Urinary bladder (tissue), 4 donors: ENCODE results near the gene MRPL36. TPM values are rescaled to one million over a fixed set of nuclear protein-coding genes. Genes with fewer than 3 reads are reported as not detected.
"Not testable (repeated sequence)": the region's sequence is repeated elsewhere in the genome, so short reads cannot be mapped to it uniquely, and the experiment has no call there.

Source experiments
- DNase-seq: peaks from one replicate; pipeline ENCODE4 v3.0.0-alpha.2; 2015; ENCODE audit errors: extremely low spot score
- H3K27ac ChIP-seq: one replicate; pipeline ENCODE4 v1.5.1; 2013; ENCODE audit warnings: low read depth, mild to moderate bottlenecking, moderate library complexity
- H3K36me3 ChIP-seq: one replicate; pipeline ENCODE4 v1.6.1; 2013; ENCODE audit warnings: mild to moderate bottlenecking, moderate library complexity; ENCODE audit not compliant: insufficient read depth
- H3K4me1 ChIP-seq: one replicate; pipeline ENCODE4 v1.6.1; 2013; ENCODE audit warnings: mild to moderate bottlenecking, moderate library complexity; ENCODE audit not compliant: insufficient read depth
- H3K4me3 ChIP-seq: one replicate; pipeline ENCODE4 v1.5.1; 2013; ENCODE audit warnings: low read depth, low read length
- WGBS: extraction: QIAGEN DNeasy Blood & Tissue Kit; methylation state at CpG from one replicate; pipeline ENCODE4 v1.1.7; 2013; 5-methylcytosine and 5-hydroxymethylcytosine counted together
- polyA plus RNA-seq: library from polyadenylated mRNA; stranded (reverse); fragments of 200-250 nt; gene quantifications from one replicate; pipeline ENCODE4 v1.2.3, GENCODE V29; 2013
- total RNA-seq: library from RNA; depleted of rRNA; stranded (reverse); fragments of >200 nt; gene quantifications from one replicate; pipeline ENCODE4 v1.2.3, GENCODE V29; 2014
- donor health status: healthy with polysubstance abuse.
- donor health status: healthy.

The MRPL36 gene
- total and polyA plus RNA-seq, 2 donors: 19.9 to 68.6 TPM

DNA sequence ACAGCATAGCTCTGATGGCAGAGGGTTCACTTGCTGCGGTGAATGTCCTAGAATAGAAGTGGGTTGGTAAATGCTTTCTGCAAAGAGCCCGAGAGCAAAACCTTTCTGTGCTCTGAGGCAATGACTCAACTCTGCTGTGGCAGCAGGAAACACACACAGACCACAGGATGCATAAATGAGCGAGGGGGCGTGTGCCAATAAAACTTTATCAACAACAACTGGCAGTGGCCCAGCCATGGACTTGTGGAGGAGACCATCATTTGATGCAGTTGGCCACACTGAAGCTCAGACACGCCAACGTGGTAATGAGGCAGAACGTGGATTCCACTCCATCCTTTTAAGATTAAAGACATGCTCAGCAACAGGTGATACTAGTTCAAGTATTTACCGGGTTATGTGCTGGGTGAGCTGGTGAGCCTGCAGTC lies 6.8 kb downstream of the MRPL36 start:
- 70% methylated on average over 8 of the region's 8 CpGs for WGBS
- no peak overlapping the region for H3K27ac ChIP-seq
- H3K4me3 ChIP-seq: no peak overlapping the region
- DNase-seq: no peak
- H3K4me1 ChIP-seq: no peaks in the 10 kb centered on the region
- H3K36me3 ChIP-seq: no peaks in the 10 kb centered on the region

DNA sequence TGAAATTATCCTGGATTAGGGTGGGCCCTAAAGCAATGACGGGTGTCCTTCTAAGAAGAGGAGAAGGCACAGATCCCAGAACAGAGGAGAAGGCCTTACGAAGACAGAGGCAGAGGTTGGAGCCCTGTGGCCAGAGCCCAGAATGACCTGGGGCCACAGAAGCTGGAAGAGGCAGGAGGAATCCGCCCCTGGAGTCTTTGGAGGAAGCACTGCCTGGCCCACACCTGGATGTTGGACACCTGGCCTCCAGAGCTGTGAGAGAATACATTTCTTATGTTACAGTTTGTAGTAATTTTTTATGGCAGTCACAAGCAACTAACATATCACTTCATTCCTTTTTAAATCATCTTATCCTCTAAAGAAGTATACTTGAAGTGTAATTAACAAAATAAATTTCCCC lies 8.5 kb downstream of the MRPL36 start:
- no peak for DNase-seq
- Histone ChIP-seq H3K4me1 (no peaks in the 10 kb centered on the region), H3K27ac (no peak overlapping the region), H3K36me3 (no peaks in the 10 kb centered on the region), H3K4me3 (no peak overlapping the region)
- 87% methylated on average over 3 of the region's 3 CpGs for WGBS

DNA sequence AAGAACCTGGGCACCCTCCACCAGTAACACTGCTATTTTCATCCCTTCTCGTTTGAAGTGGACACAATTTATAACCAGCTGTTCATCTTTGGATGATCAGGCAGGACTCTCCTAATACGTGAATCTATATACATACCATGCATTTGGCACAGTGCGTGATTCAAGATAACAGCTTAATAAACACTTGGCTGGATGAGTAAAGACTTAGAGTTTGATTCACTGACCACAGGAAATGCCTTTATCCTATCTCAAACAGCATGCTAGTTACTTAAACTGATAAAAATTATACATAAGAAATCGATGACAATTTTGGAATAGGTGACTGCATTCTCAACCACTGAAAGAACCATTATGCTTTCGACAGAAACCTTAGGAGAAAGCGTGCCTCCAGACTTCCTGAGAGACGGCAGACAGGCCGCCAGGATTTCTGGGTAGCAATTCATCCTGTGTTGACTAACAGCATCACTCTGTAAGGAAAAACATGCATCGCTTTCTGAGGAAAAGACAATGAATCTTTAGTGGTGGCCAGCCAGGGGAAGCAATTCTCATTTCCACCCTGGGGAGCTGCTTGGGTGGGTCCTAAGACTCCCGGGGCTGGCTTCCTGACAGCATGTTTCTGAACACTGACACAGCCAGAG lies 9.7 kb downstream of the MRPL36 start:
- no peak overlapping the region for H3K27ac ChIP-seq
- no peaks in the 10 kb centered on the region for H3K4me1 ChIP-seq
- WGBS: 15% methylated on average over 10 of the region's 10 CpGs
- H3K4me3 ChIP-seq: no peak overlapping the region
- no peaks in the 10 kb centered on the region for H3K36me3 ChIP-seq
- DNase-seq: no peak

DNA sequence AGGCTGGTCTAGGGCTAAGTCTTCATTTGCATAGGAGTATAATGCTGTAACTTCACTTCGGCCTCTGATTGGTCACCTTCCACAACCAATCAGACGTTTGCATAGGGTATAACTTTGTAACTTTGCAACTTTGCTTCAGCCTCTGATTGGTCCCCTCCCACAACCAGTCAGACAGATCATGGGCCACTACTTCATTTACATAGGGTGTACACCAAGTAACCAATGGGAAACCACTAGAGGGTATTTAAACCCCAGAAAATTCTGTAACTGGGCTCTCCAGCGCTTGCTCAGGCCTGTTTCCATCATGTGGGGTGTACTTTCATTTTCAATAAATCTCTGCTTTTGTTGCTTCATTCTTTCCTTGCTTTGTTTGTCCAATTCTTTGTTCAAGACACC lies 10.2 kb downstream of the MRPL36 start:
- DNase-seq, H3K4me3 ChIP-seq, H3K36me3 ChIP-seq, H3K4me1 ChIP-seq, H3K27ac ChIP-seq: not testable (repeated sequence)
- WGBS: 68% methylated on average over 3 of the region's 3 CpGs

DNA sequence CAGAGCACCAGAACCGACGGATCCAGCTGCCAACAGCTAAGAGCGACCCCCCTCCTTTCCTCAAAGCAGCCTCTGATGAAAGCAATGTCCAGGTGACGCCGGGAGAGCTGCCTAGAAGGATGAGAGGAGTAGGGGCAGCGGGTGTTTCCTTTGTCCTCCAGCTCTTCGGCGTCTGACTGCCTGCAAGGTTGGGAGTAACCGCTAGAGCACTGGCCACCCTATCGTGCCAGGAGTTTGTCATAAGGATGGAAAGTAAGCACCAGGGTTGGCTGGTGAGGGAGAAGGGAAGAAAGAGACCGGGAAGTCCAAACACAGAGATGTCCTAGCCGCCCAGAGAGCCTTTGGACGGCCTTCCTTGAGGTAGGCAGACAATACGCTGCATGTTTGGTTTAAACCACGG lies 10.8 kb downstream of the MRPL36 start:
- DNase-seq: no peak
- Histone ChIP-seq H3K4me1 (no peaks in the 10 kb centered on the region), H3K36me3 (no peaks in the 10 kb centered on the region), H3K4me3 (no peak overlapping the region), H3K27ac (no peak overlapping the region)
- 83% methylated on average over 15 of the region's 15 CpGs for WGBS

DNA sequence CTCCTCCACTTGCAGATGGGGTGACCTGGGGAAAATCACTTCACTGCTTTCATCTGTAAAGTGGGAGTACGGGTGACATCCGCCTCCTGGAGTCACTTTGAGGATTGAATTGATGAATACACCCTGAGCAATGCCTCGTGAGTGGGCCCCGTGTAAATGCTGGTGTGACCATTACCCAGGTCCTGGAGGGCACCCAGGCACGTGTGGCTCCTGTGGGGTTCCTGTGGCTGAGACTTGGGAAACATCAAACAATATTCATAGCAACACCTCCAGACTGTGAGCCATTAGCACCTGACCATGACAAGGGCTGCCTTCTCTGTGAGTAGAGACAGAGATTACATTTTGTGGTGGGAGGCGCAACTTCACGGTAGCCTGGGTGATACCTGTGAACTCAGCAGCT lies 11.4 kb downstream of the MRPL36 start:
- no peak overlapping the region for H3K27ac ChIP-seq
- 89% methylated on average over 7 of the region's 7 CpGs for WGBS
- no peak overlapping the region for H3K4me3 ChIP-seq
- H3K36me3 ChIP-seq: no peaks in the 10 kb centered on the region
- H3K4me1 ChIP-seq: no peaks in the 10 kb centered on the region
- no peak for DNase-seq

DNA sequence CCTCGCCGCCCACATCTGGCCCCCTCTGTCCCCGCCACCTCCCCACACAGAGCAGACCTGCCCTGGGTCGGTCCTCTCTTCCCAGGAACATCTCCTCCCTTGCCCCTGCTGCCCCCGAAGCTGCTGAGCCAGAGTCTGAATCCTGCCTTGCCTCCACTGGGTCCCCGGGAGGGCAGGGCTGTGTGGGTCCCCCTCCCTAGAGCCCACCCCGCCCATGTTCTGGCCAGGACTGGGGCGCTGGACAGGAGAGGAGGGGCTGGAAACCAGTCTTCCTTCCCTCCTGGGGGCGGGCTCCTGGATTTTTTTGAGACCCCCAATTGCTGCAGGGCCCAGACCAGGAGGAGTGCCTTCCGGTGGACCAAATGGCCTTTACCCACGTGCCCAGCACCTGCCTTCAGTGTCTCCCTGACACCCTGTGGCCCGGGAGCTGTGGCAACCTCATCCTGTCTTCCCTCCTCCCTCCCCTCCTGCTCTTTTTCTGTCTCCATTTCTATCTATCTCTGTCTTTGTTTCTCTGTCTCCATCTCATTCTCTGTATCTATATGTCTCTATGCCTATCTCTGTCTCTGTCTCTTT lies 12.1 kb downstream of the MRPL36 start:
- DNase-seq: no peak
- WGBS: 85% methylated on average over 12 of the region's 12 CpGs

DNA sequence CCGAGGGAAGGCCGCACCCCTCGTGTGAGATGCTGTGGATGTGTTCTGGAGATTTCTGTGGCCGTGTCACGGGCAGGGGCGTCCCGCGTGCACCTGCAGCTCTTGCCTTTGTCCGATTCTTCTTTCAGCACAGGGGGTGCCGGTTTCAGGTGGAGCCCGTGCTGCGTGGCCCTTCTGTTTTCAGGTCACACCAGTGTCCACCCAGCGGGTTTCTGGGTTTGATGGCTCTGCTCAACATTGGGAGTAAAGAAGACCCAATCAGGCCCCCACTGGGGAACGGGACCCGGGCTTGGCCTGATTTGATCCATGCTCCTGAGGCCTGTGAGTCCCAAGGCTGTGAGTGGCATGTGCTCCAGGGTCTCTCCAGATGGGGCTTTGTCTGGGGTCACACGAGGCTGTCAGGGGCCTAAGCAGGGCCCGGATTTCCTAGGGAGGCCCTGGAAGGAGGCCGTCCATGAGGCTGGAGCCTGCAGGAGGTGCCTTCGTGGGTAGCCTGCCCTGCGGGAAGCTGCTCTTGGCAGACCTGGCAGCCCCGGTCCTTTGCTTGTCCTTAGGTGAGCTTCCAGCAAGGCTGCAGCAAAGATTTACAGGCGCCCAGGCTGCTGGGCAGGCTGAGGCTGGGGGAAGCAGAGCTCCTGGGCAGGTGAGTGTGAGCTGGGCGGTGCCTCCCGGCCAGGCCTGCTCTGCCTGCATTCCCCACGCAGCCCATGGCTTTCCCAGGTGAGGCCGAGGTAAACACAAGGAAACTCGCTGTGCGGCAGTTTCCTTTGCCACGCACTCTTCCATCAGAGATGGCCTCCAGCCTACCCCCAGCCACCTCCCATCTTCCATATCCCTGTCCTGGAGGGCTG lies 12.8 kb downstream of the MRPL36 start:
- DNase-seq: no peak
- Histone ChIP-seq H3K4me3 (no peak overlapping the region), H3K36me3 (no peaks in the 10 kb centered on the region), H3K4me1 (no peaks in the 10 kb centered on the region), H3K27ac (no peak overlapping the region)
- WGBS: 89% methylated on average over 29 of the region's 29 CpGs

More for the DNA sequence above, 12.1 kb downstream of the MRPL36 start:
- H3K4me3 ChIP-seq: no peak overlapping the region
- no peaks in the 10 kb centered on the region for H3K36me3 ChIP-seq
- no peaks in the 10 kb centered on the region for H3K4me1 ChIP-seq
- H3K27ac ChIP-seq: no peak overlapping the region

DNA sequence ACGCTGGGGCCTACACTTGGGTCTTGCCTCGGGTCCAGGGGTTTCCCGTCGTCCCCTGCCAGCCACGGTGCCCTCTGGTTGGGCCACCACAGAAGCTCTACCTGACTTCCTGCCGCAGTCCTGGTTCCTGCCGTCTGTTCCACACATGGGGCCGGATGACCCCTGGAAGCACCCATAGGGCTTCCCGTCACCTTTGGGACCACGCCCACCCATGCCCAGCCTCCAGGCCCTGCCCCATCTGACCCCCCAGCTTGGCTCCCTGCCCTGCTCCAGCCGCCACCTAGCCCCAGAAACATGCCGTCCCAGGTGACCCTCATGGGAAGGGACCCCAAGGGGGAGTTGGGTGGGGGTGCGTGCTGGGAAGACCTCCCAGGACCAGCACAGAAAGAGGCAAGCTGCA lies 13.7 kb downstream of the MRPL36 start:
- Histone ChIP-seq H3K4me3 (no peak overlapping the region), H3K4me1 (no peaks in the 10 kb centered on the region), H3K36me3 (no peaks in the 10 kb centered on the region), H3K27ac (no peak overlapping the region)
- WGBS: 91% methylated on average over 13 of the region's 13 CpGs
- DNase-seq: no peak

DNA sequence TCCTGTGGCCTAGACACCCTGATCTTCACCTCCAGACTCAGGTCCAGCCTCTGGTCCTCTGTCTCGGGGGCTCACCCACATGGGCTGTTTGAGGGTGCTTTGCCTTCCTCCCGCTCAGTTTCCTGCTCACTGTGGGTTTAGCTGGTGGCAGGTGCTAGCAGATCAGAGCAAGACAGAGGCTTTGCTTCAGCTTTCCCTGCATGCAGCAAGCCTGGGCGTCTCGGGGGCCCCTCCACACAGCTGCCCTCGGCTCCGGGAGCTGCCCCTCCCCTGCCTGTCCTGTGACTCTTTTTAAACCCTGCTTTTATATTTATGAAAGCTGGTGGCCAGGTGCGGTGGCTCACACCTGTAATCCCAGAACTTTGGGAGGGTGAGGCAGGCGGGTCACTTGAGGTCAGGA lies 14.6 kb downstream of the MRPL36 start:
- 73% methylated on average over 8 of the region's 8 CpGs for WGBS
- H3K4me1 ChIP-seq: no peaks in the 10 kb centered on the region
- no peak overlapping the region for H3K27ac ChIP-seq
- DNase-seq: no peak
- H3K36me3 ChIP-seq: no peaks in the 10 kb centered on the region
- no peak overlapping the region for H3K4me3 ChIP-seq

DNA sequence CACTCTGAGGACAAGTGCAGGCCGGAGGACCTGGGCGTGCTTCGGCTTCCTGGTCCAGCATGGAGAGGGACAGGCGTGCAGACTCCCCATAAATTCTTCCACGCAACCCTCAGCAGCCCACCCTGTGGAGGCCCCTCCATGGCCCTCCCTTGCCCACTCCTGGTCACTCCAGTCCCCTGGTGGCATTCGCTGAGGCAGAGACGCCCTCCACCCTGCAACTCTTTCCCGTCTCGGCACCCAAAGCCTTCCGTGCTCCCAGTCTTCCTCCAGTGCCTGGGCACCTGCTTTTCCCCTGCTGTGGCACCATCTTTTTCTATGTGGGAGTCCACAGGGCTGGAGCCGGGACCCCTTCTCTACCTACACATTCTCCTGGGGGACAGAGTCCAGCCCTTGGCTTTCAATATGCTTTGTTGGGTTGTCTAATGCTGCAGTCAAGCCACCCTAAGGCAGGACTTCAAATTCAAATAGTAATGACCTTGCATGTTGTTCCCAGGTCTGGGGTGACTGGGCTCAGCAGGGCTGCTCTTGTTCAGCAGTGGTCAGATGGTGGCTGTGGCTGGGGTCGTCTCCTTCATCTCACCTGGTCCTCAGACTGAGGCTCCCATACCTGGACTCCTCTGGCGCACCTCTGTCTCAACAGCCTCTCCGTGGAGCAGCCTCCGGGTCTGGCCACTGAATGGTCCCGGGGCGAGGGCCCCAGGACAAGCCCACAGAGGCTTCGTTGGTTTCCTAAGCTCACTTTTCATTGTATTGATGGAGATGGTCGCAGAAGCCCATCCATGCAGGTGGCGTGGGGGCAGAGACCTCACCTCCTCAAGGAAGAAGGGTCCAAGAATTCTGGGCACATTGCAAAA lies 15.2 kb downstream of the MRPL36 start:
- WGBS: 85% methylated on average over 20 of the region's 20 CpGs
- Histone ChIP-seq H3K27ac (no peak overlapping the region), H3K36me3 (no peaks in the 10 kb centered on the region), H3K4me1 (no peaks in the 10 kb centered on the region), H3K4me3 (no peak overlapping the region)
- DNase-seq: no peak

DNA sequence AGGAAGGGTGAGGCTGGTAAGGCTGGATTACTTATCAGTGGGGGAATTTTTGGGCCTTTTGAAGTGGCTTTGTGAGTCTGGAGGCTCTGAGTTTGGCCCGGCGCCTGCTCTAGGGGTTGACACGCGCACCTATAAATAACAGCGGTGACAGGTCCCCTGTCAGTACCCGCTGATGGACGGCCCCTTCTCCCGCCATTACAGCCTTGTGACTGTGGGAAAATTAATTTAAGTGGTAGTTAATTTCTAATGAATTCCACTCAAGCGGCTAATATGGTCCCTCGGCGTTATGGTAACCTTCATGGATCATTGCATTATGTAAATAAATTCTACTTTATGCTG lies 16.5 kb downstream of the MRPL36 start:
- H3K4me1 ChIP-seq: no peaks in the 10 kb centered on the region
- H3K36me3 ChIP-seq: no peaks in the 10 kb centered on the region
- no peak overlapping the region for H3K4me3 ChIP-seq
- WGBS: 55% methylated on average over 11 of the region's 11 CpGs
- DNase-seq: no peak
- H3K27ac ChIP-seq: no peak overlapping the region

DNA sequence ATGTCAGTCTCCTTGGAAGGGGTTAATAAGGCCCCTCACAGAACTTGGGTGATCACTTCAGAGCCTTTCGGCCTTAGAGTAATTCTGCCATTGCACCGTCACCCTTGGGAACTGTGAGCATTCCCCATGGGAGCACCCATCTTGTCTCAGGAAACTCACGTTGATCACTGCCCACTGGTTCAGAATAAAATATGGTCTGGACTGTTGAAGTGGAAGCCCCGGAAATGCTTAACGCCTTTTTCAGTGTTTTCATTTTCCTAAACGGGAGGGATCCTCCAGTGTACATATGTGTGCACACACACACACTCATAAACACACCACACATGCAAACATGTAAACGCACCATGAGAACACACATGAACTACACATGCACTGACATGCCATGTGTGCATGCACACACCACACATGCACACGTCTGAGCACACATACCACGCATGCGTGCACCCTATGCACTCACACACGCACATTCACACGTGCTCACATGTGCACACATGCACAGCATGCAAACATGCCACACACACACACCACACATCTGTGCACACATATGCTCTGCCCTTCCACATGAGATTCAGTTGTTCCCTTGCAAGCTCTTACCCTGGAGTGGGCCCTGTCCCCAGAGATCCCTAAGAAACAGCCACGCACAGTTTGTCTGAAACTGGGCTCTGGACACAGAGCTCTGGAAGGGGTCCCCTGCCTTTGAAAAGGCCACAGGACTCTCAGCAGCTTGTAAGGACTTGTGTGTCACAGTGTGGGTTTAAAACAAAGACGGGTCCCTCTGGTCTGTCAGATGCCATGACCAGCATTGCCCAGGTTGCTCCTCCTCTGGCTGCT lies 17.0 kb downstream of the MRPL36 start:
- H3K4me1 ChIP-seq: no peaks in the 10 kb centered on the region
- no peak overlapping the region for H3K4me3 ChIP-seq
- H3K27ac ChIP-seq: no peak overlapping the region
- DNase-seq: no peak
- WGBS: 66% methylated on average over 14 of the region's 14 CpGs
- H3K36me3 ChIP-seq: no peaks in the 10 kb centered on the region
